ENCODE data around the gene NUMBL.
"Not testable (repeated sequence)": the region's sequence is repeated elsewhere in the genome, so short reads cannot be mapped to it uniquely, and the experiment has no call there.

- TF ChIP-seq CTCF (IDR thresholded peaks at IDR 0.05); ZFP36 (IDR thresholded peaks at IDR 0.05; ENCODE audit: borderline replicate concordance, partially characterized antibody); BHLHE40 (IDR thresholded peaks at IDR 0.05; ENCODE audit: low read depth, low read length); NR3C1 (IDR thresholded peaks at IDR 0.05); MYC (IDR thresholded peaks at IDR 0.05; ENCODE audit: borderline replicate concordance, low read length); MAFK (IDR thresholded peaks at IDR 0.05; ENCODE audit: partially characterized antibody); PHF8 (IDR thresholded peaks at IDR 0.05; ENCODE audit: borderline replicate concordance, low read depth); EP300 (IDR thresholded peaks at IDR 0.05); CHD4 (IDR thresholded peaks at IDR 0.05; ENCODE audit: borderline replicate concordance); CEBPB (IDR thresholded peaks at IDR 0.05); REST (IDR thresholded peaks at IDR 0.05): not testable (repeated sequence)
Observed at GRCh38 chr19:40624369-40625153, 65.9 kb downstream of the NUMBL start.

Measured in A549 (cell line).